ENCODE results near the gene OSGEPL1.
"Not testable (repeated sequence)": the region's sequence is repeated elsewhere in the genome, so short reads cannot be mapped to it uniquely, and the experiment has no call there.

Gene OSGEPL1

DNA sequence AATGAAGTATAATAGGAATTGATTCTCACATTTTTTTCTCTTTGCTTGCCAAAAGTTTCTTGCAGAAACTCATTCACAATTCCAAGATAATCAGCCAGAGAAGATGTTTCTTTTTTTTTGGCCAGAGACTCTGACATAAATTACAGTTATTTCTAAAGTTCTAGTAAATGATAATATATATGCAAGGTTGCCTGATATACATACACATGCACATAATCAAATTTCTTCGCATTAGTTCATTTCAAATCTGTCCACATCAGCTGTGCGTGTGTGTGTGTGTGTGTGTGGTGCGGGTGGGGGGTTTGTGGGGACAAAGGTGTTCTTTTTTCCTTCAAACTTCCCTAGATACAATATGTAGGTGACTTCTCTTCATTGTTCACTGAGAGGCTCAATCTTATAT is 33.2 kb downstream of the OSGEPL1 start:
- DNase-seq (ENCODE audit: low spot score), result no peak

DNA sequence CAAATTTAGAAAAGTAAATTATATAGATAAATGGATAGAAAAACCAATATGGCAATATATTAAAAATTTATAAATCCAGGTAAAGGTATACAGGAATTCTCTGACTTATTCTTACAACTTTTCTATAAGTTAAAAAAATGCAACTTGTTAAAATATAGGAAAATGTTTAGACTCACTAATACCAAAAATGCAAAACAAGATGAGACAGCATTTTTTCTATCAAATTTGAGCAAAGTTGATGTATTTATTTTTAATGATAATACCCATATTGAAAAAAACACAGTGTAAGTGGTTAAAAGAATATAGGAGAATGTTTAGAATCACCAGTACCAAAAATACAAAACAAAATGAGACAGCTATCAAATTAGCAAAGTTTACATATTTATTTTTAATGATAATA is 35.7 kb downstream of the OSGEPL1 start:
- no peak for DNase-seq (ENCODE audit: low spot score)

DNA sequence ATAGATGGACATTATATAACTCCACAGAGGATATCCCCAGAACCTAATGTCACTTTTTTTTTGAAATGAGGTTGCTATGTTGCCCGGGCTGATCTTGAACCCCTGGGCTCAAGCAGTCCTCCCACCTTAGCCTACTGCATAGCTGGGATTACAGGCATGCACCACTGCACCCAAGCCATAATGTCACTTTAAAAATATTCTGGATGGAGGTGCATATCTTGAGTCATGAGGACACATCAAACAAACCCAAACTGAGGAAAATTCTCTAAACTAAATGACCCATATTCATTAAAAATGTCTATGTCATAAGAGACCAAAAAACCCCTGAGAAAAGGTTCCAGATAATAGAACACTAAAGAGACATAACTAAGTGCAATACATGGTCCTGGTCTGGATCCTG is 36.3 kb downstream of the OSGEPL1 start:
- DNase-seq (ENCODE audit: low spot score), result no peak

DNA sequence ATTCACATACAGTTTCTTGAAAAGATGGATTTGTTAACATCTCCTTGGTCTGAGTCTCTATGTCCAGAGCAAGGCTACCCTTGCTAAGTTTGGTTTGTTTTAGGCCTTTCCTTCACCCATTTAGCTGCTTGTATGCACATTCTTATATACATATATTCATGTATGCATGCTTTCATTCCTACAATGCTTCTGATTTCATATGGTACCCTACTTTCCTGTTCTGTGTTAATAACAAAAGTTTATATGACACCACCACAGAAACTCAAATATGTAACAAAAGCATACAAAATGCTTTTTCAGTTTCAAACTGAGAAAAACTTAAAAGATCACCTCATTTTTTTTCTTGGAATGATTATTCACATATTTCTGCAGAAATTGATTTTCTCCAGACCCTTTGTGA is 39.4 kb downstream of the OSGEPL1 start:
- DNase-seq (ENCODE audit: low spot score), result no peak

DNA sequence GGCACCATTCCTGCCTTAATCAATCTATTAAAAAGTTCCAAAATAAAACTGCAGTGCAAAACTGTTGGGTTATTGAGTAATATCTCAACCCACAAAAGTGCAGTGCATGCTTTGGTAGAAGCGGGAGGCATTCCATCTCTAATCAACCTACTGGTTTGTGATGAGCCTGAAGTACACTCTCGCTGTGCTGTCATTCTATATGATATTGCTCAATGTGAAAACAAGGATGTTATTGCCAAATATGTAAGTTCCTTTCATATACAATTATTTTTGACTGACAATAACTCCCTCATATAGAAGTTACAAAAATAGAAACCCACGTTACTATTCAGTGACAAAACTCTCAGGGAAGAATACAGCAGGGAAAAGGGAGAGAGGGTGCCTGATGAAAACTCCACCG is 43.0 kb downstream of the OSGEPL1 start:
- no peak for DNase-seq (ENCODE audit: low spot score)

DNA sequence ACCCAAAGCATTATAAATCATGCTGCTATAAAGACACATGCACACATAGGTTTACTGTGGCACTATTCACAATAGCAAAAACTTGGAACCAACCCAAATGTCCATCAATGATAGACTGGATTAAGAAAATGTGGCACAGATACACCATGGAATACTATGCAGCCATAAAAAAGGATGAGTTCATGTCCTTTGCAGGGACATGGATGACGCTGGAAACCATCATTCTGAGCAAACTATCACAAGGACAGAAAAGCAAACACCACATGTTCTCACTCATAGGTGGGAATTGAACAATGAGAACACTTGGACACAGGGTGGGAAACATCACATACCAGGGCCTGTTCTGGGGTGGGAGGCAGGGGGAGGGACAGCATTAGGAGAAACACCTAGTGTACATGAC is 45.0 kb downstream of the OSGEPL1 start:
- DNase-seq (ENCODE audit: low spot score), result not testable (repeated sequence)

DNA sequence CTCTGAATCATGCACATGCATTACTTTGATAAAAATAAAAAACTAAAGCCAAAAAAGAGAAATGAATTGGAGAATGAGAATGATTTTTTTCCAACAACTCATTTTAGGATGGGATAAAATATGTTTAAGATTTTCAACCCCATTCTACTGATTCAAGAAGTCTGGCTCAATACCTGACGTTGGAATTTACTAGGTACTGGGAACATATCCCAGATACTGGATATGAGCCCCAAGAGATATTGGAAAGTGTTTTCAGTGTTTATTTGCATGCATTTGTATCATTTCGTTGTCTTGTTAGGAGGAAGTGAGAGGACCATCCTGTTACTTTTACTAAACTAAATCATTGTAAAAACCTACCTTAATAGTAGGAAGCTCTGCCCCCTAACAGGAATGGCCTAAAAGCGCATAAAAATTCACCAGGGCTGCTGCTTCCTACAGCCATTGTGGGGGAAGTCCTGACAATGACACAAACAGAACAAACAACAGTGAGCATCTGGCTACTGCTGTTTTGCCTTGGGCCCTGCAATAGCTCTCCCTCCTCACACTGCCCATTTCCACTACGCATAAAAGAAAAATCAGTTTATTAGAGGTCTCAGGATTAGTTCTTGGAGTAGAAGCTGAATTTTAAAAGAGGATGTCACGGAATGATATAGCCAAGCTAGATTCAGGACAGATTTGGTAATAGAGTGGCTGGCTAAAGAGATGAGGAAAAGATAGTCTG is 52.9 kb downstream of the OSGEPL1 start:
- DNase-seq (ENCODE audit: low spot score), result peak; percentile 10

DNA sequence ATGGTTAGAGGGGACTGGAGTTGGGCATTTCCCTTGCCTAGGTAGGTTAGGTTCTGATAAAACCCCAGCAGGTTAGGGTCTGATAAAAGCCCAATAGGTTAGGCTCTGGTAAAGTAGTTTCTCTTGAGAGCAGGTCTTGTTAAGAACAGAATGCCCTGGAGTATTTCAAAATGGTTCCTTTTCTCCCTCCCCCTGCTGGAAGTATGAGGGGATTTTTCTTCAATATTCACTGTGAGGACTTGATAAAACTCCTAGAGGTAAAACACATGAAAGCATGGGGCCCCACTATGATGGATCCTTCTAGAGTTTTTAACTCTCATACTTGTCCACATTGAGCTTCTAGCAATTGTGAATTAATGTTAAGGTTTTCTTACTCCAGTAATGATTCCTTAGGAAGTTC is 60.5 kb downstream of the OSGEPL1 start:
- no peak for DNase-seq (ENCODE audit: low spot score)

DNA sequence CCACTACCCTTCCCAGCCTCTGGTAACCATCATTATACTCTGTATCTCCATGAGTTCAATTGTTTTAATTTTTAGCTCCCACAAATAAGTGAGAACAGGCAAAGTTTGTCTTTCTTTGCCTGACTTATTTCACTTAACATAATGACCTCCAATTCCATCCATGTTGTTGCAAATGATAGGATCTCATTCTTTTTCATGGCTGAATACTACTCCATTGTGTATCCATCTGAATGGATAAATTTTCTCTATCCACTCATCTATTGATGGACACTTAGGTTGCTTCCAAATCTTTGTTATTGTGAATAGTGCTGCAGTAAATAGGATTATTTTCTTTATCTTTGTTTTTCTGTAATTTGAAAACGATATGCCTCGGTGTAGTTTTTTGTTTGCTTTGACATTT is 61.9 kb downstream of the OSGEPL1 start:
- no peak for DNase-seq (ENCODE audit: low spot score)

DNA sequence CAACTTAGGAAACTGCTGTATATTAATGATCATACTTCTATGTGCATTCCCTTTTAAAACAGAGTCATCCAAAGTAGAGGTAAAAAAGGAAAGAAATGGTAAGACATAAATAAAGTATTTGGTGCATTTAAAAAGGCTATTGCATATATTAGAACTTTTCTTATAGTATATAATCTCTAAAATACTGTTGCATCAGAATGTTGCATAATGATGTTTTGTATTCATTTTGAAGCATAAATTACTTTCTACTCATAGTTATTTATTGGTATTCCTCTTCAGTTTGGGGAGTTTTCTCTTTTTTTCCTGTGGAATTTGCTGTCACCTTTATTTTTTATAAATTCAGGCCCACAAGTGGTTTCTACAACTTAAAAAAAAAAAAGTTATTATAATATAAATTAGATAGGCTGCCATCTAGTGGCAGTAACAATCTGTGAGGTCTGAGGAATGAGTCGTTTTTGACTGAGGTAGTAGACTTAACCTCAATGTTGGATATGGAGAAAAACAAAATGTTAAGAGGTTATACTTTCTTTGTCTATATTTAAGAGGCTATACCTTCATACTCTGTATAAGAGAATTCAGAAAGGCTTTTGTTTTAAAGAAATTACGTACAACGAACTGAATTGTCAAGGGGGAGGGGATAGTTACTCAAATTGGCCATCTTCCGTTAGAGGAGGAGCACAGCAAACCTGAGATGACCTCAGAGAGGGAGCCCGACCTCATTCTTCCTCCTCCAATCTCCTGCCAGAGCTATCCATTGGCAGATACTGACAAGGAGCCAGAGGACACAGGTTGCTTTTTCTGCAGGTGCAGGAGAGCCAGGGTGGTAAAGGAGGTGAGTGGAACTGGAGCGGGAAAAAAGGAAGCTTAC is 64.3 kb downstream of the OSGEPL1 start:
- DNase-seq (ENCODE audit: low spot score), result peak; percentile 36
